HEK293 (cell line): ENCODE measurements around the gene IFI27L2.

ENCODE experiments used
- TRIM28 ChIP-seq: IDR thresholded peaks from 2 replicates; pipeline ENCODE4 v1.6.1; 2011; ENCODE audit warnings: low read length, control low read depth, borderline replicate concordance
- ZNF112 ChIP-seq: fragments of 450-650 bp; formaldehyde crosslinking; IDR thresholded peaks from 2 replicates; pipeline ENCODE4 v1.5.0; 2017; ENCODE audit warnings: missing biosample characterization, missing genetic modification characterization
- ZNF549 ChIP-seq: fragments of 450-650 bp; IDR thresholded peaks from 2 replicates; pipeline ENCODE4 v1.5.1; 2018; ENCODE audit warnings: missing biosample characterization, missing genetic modification characterization, mild to moderate bottlenecking, inconsistent platforms, moderate library complexity
- ZNF747 ChIP-seq: fragments of 450-650 bp; formaldehyde crosslinking; IDR thresholded peaks from 2 replicates; pipeline ENCODE4 v1.5.1; 2016; ENCODE audit warnings: missing biosample characterization, missing genetic modification characterization
- TF ChIP-seq, protein P1 (sequence below): fragments of 450-650 bp; formaldehyde crosslinking; IDR thresholded peaks from 2 replicates; pipeline ENCODE4 v1.5.1; 2016; ENCODE audit warnings: missing biosample characterization, missing genetic modification characterization
- TF ChIP-seq, protein P2 (sequence below): fragments of 450-650 bp; formaldehyde crosslinking; IDR thresholded peaks from 2 replicates; pipeline ENCODE4 v1.5.1; 2016; ENCODE audit warnings: missing biosample characterization, missing genetic modification characterization

DNA sequence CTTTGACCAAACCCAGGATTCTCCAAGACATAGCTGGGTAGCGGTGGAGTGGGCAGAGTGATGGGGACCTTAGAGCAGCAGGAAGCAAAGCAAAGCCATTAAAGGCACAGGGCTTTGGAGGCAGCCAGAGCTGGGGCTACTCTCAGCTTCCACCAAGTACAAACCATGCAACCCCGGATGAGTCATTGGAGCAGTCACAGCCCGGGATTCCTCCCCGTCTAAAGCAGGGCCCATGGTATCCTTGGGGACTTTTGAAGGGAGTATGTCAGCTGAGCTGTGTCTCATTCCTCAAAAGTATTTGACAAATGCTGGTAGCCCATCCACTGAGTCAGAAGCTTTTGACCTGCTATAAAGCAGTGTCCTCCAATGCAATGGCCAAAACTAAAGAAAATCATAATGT is 28.6 kb downstream of the IFI27L2 start:
- TF ChIP-seq, protein P1, sequence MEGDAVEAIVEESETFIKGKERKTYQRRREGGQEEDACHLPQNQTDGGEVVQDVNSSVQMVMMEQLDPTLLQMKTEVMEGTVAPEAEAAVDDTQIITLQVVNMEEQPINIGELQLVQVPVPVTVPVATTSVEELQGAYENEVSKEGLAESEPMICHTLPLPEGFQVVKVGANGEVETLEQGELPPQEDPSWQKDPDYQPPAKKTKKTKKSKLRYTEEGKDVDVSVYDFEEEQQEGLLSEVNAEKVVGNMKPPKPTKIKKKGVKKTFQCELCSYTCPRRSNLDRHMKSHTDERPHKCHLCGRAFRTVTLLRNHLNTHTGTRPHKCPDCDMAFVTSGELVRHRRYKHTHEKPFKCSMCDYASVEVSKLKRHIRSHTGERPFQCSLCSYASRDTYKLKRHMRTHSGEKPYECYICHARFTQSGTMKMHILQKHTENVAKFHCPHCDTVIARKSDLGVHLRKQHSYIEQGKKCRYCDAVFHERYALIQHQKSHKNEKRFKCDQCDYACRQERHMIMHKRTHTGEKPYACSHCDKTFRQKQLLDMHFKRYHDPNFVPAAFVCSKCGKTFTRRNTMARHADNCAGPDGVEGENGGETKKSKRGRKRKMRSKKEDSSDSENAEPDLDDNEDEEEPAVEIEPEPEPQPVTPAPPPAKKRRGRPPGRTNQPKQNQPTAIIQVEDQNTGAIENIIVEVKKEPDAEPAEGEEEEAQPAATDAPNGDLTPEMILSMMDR (tag by site-specific recombination): no peak
- TF ChIP-seq ZNF112 (tag by site-specific recombination) (no peak), ZNF549 (no peak), TRIM28 (no peak), ZNF747 (tag by site-specific recombination) (no peak)
- TF ChIP-seq, protein P2, sequence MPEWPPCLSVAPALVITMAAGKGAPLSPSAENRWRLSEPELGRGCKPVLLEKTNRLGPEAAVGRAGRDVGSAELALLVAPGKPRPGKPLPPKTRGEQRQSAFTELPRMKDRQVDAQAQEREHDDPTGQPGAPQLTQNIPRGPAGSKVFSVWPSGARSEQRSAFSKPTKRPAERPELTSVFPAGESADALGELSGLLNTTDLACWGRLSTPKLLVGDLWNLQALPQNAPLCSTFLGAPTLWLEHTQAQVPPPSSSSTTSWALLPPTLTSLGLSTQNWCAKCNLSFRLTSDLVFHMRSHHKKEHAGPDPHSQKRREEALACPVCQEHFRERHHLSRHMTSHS: no peak
